Measurements from ENCODE around the gene MICAL3. TPM values are rescaled to one million over a fixed set of nuclear protein-coding genes. Genes with fewer than 3 reads are reported as not detected.

Gene MICAL3
- total RNA-seq, 1 donor from 2014 or later, result 47.9 TPM

- Mint-ChIP-seq H3K4me1 (ENCODE audit: unreplicated experiment) (peaks cover 21% of the 10 kb centered on the region), H3K9me3 (ENCODE audit: unreplicated experiment) (no peaks in the 10 kb centered on the region), H3K27me3 (ENCODE audit: unreplicated experiment) (no peaks in the 10 kb centered on the region), H3K27ac (ENCODE audit: unreplicated experiment) (no peak overlapping the region), H3K36me3 (ENCODE audit: unreplicated experiment) (no peaks in the 10 kb centered on the region), H3K4me3 (ENCODE audit: unreplicated experiment) (no peak overlapping the region)
- TF ChIP-seq CTCF (IDR thresholded peaks at IDR 0.05), result no peak
- DNase-seq (ENCODE audit: extremely low spot score, unreplicated experiment), result no peak
Measured at GRCh38 chr22:17960695-17961445, 63.5 kb downstream of the MICAL3 start.

- H3K36me3 Mint-ChIP-seq (ENCODE audit: unreplicated experiment), result no peaks in the 10 kb centered on the region
- DNase-seq (ENCODE audit: extremely low spot score, unreplicated experiment), result no peak
- H3K27me3 Mint-ChIP-seq (ENCODE audit: unreplicated experiment), result no peaks in the 10 kb centered on the region
- no peak overlapping the region for H3K4me3 Mint-ChIP-seq (ENCODE audit: unreplicated experiment)
- no peaks in the 10 kb centered on the region for H3K9me3 Mint-ChIP-seq (ENCODE audit: unreplicated experiment)
- no peak for TF ChIP-seq CTCF (IDR thresholded peaks at IDR 0.05)
- no peak overlapping the region for H3K27ac Mint-ChIP-seq (ENCODE audit: unreplicated experiment)
- peaks cover 18% of the 10 kb centered on the region for H3K4me1 Mint-ChIP-seq (ENCODE audit: unreplicated experiment)
Measured at GRCh38 chr22:17960011-17960410, 64.3 kb downstream of the MICAL3 start.

- Mint-ChIP-seq H3K36me3 (ENCODE audit: unreplicated experiment) (no peaks in the 10 kb centered on the region), H3K4me3 (ENCODE audit: unreplicated experiment) (no peak overlapping the region), H3K27me3 (ENCODE audit: unreplicated experiment) (no peaks in the 10 kb centered on the region), H3K4me1 (ENCODE audit: unreplicated experiment) (peaks cover 13% of the 10 kb centered on the region), H3K27ac (ENCODE audit: unreplicated experiment) (no peak overlapping the region), H3K9me3 (ENCODE audit: unreplicated experiment) (no peaks in the 10 kb centered on the region)
- TF ChIP-seq CTCF (IDR thresholded peaks at IDR 0.05), result no peak
- no peak for DNase-seq (ENCODE audit: extremely low spot score, unreplicated experiment)
Measured at GRCh38 chr22:17958166-17958565, 66.2 kb downstream of the MICAL3 start.

- Mint-ChIP-seq H3K4me1 (ENCODE audit: unreplicated experiment) (peaks cover 13% of the 10 kb centered on the region), H3K36me3 (ENCODE audit: unreplicated experiment) (no peaks in the 10 kb centered on the region), H3K4me3 (ENCODE audit: unreplicated experiment) (no peak overlapping the region), H3K27ac (ENCODE audit: unreplicated experiment) (no peak overlapping the region), H3K27me3 (ENCODE audit: unreplicated experiment) (no peaks in the 10 kb centered on the region), H3K9me3 (ENCODE audit: unreplicated experiment) (no peaks in the 10 kb centered on the region)
- DNase-seq (ENCODE audit: extremely low spot score, unreplicated experiment), result no peak
- TF ChIP-seq CTCF (IDR thresholded peaks at IDR 0.05), result no peak
Measured at GRCh38 chr22:17957693-17958092, 66.7 kb downstream of the MICAL3 start.

- Mint-ChIP-seq H3K4me3 (ENCODE audit: unreplicated experiment) (no peak overlapping the region), H3K4me1 (ENCODE audit: unreplicated experiment) (peaks cover 13% of the 10 kb centered on the region), H3K9me3 (ENCODE audit: unreplicated experiment) (no peaks in the 10 kb centered on the region), H3K36me3 (ENCODE audit: unreplicated experiment) (no peaks in the 10 kb centered on the region), H3K27ac (ENCODE audit: unreplicated experiment) (no peak overlapping the region), H3K27me3 (ENCODE audit: unreplicated experiment) (no peaks in the 10 kb centered on the region)
- DNase-seq (ENCODE audit: extremely low spot score, unreplicated experiment), result no peak
- TF ChIP-seq CTCF (IDR thresholded peaks at IDR 0.05), result no peak
Measured at GRCh38 chr22:17957204-17957603, 67.2 kb downstream of the MICAL3 start.

Measured in osteocyte (in vitro differentiated cells).